ENCODE results near the gene CCSER1.

Gene CCSER1

GRCh38 chr4:90570615-90571014 lies 443.4 kb downstream of the CCSER1 start:
- TF ChIP-seq Cebpa-rat (IDR thresholded peaks at IDR 0.05) = no peak
- no peaks in the 10 kb centered on the region for H4K20me1 ChIP-seq

GRCh38 chr4:90572996-90573395 lies 445.8 kb downstream of the CCSER1 start:
- Histone ChIP-seq H3K9me3 (replicated peaks in 1 of 11) (no peaks in the 10 kb centered on the region; a peak in 2 of 22 replicates), H3K9ac (no peak overlapping the region), H4K20me1 (no peaks in the 10 kb centered on the region), H3K4me2 (no peak overlapping the region), H3K4me3 (no peak overlapping the region), H3K27ac (no peak overlapping the region), H3K27me3 (no peaks in the 10 kb centered on the region), H3K36me3 (no peaks in the 10 kb centered on the region), H3K4me1 (0 out of 20 replicates have a peak, but pooled peaks cover 0 to 4% (median 0%) of the 10 kb centered on the region in 10 experiments)
- TF ChIP-seq Cebpa-rat (IDR thresholded peaks at IDR 0.05) = no peak

More at GRCh38 chr4:90570615-90571014, 443.4 kb downstream of the CCSER1 start:
- Histone ChIP-seq H3K4me2 (no peak overlapping the region), H3K9ac (no peak overlapping the region), H3K27me3 (no peaks in the 10 kb centered on the region), H3K36me3 (no peaks in the 10 kb centered on the region), H3K27ac (no peak overlapping the region), H3K9me3 (replicated peaks in 1 of 11) (no peaks in the 10 kb centered on the region; a peak in 2 of 22 replicates), H3K4me3 (no peak overlapping the region), H3K4me1 (0 out of 20 replicates have a peak, but pooled peaks cover 0 to 4% (median 0%) of the 10 kb centered on the region in 10 experiments)

GRCh38 chr4:90575371-90575770 lies 448.2 kb downstream of the CCSER1 start:
- Histone ChIP-seq H4K20me1 (no peaks in the 10 kb centered on the region), H3K36me3 (no peaks in the 10 kb centered on the region), H3K27me3 (no peaks in the 10 kb centered on the region), H3K9me3 (replicated peaks in 1 of 11) (no peaks in the 10 kb centered on the region), H3K9ac (no peak overlapping the region), H3K4me3 (no peak overlapping the region), H3K4me2 (no peak overlapping the region), H3K4me1 (no peaks in the 10 kb centered on the region), H3K27ac (no peak overlapping the region)
- no peak for TF ChIP-seq Cebpa-rat (IDR thresholded peaks at IDR 0.05)

- Histone ChIP-seq H3K9me3 (replicated peaks in 1 of 11) (no peaks in the 10 kb centered on the region), H3K27me3 (no peaks in the 10 kb centered on the region), H3K27ac (no peak overlapping the region), H3K4me1 (no peaks in the 10 kb centered on the region), H3K4me2 (no peak overlapping the region), H3K9ac (no peak overlapping the region), H3K36me3 (no peaks in the 10 kb centered on the region), H3K4me3 (no peak overlapping the region), H4K20me1 (no peaks in the 10 kb centered on the region)
- no peak for TF ChIP-seq Cebpa-rat (IDR thresholded peaks at IDR 0.05)
Observed at GRCh38 chr4:90580326-90580725, 453.1 kb downstream of the CCSER1 start.

- no peaks in the 10 kb centered on the region for H3K27me3 ChIP-seq
- no peaks in the 10 kb centered on the region for H3K36me3 ChIP-seq
- H4K20me1 ChIP-seq = no peaks in the 10 kb centered on the region
- no peaks in the 10 kb centered on the region for H3K9me3 ChIP-seq (replicated peaks in 1 of 11)
- no peak overlapping the region for H3K4me3 ChIP-seq
- no peak for TF ChIP-seq Cebpa-rat (IDR thresholded peaks at IDR 0.05)
- H3K27ac ChIP-seq = no peak overlapping the region
- H3K4me2 ChIP-seq = no peak overlapping the region
- H3K4me1 ChIP-seq = no peaks in the 10 kb centered on the region
- H3K9ac ChIP-seq = no peak overlapping the region
Observed at GRCh38 chr4:90582087-90582486, 454.9 kb downstream of the CCSER1 start.

GRCh38 chr4:90584051-90584450 lies 456.9 kb downstream of the CCSER1 start:
- TF ChIP-seq Cebpa-rat (IDR thresholded peaks at IDR 0.05) = no peak
- Histone ChIP-seq H3K4me2 (no peak overlapping the region), H3K4me1 (no peaks in the 10 kb centered on the region), H4K20me1 (no peaks in the 10 kb centered on the region), H3K9me3 (replicated peaks in 1 of 11) (no peaks in the 10 kb centered on the region), H3K36me3 (no peaks in the 10 kb centered on the region), H3K9ac (no peak overlapping the region), H3K27ac (no peak overlapping the region), H3K4me3 (no peak overlapping the region), H3K27me3 (no peaks in the 10 kb centered on the region)

GRCh38 chr4:90585961-90586360 lies 458.8 kb downstream of the CCSER1 start:
- Histone ChIP-seq H3K4me3 (no peak overlapping the region), H3K4me1 (no peaks in the 10 kb centered on the region)
- TF ChIP-seq Cebpa-rat (IDR thresholded peaks at IDR 0.05) = no peak

GRCh38 chr4:90586799-90587198 lies 459.6 kb downstream of the CCSER1 start:
- no peak overlapping the region for H3K4me3 ChIP-seq
- H3K36me3 ChIP-seq = no peaks in the 10 kb centered on the region
- H4K20me1 ChIP-seq = no peaks in the 10 kb centered on the region
- H3K27me3 ChIP-seq = no peaks in the 10 kb centered on the region
- no peak overlapping the region for H3K27ac ChIP-seq
- peaks cover 0 to 10% (median 0%) of the 10 kb centered on the region in 11 experiments; a peak in 2 of 22 replicates for H3K9me3 ChIP-seq (replicated peaks in 1 of 11)
- no peak for TF ChIP-seq Cebpa-rat (IDR thresholded peaks at IDR 0.05)
- no peaks in the 10 kb centered on the region for H3K4me1 ChIP-seq
- no peak overlapping the region for H3K9ac ChIP-seq
- no peak overlapping the region for H3K4me2 ChIP-seq

More at GRCh38 chr4:90585961-90586360, 458.8 kb downstream of the CCSER1 start:
- Histone ChIP-seq H3K36me3 (no peaks in the 10 kb centered on the region), H3K27ac (no peak overlapping the region), H3K9ac (no peak overlapping the region), H3K27me3 (no peaks in the 10 kb centered on the region), H3K9me3 (replicated peaks in 1 of 11) (peaks cover 0 to 10% (median 0%) of the 10 kb centered on the region in 11 experiments; a peak in 2 of 22 replicates), H4K20me1 (no peaks in the 10 kb centered on the region), H3K4me2 (no peak overlapping the region)

- Histone ChIP-seq H4K20me1 (no peaks in the 10 kb centered on the region), H3K4me2 (no peak overlapping the region), H3K27me3 (no peaks in the 10 kb centered on the region), H3K9me3 (replicated peaks in 1 of 11) (no peaks in the 10 kb centered on the region), H3K9ac (no peak overlapping the region), H3K36me3 (no peaks in the 10 kb centered on the region), H3K27ac (no peak overlapping the region), H3K4me1 (no peaks in the 10 kb centered on the region), H3K4me3 (no peak overlapping the region)
- no peak for TF ChIP-seq Cebpa-rat (IDR thresholded peaks at IDR 0.05)
Observed at GRCh38 chr4:90597927-90598326, 470.7 kb downstream of the CCSER1 start.

- Histone ChIP-seq H3K9ac (no peak overlapping the region), H3K4me3 (no peak overlapping the region), H3K27me3 (no peaks in the 10 kb centered on the region), H3K9me3 (replicated peaks in 1 of 11) (no peaks in the 10 kb centered on the region), H3K4me2 (no peak overlapping the region), H3K27ac (no peak overlapping the region), H4K20me1 (no peaks in the 10 kb centered on the region), H3K36me3 (no peaks in the 10 kb centered on the region), H3K4me1 (no peaks in the 10 kb centered on the region)
- no peak for TF ChIP-seq Cebpa-rat (IDR thresholded peaks at IDR 0.05)
Observed at GRCh38 chr4:90598741-90599140, 471.5 kb downstream of the CCSER1 start.

Measured in BLaER1 treated with 17β-estradiol and CSF1 and Interleukin-3, amounts not matched to agents 10 nM and 100 nM (cell line).